ENCODE measurements around the gene CDH13.

CDH13 gene

DNA sequence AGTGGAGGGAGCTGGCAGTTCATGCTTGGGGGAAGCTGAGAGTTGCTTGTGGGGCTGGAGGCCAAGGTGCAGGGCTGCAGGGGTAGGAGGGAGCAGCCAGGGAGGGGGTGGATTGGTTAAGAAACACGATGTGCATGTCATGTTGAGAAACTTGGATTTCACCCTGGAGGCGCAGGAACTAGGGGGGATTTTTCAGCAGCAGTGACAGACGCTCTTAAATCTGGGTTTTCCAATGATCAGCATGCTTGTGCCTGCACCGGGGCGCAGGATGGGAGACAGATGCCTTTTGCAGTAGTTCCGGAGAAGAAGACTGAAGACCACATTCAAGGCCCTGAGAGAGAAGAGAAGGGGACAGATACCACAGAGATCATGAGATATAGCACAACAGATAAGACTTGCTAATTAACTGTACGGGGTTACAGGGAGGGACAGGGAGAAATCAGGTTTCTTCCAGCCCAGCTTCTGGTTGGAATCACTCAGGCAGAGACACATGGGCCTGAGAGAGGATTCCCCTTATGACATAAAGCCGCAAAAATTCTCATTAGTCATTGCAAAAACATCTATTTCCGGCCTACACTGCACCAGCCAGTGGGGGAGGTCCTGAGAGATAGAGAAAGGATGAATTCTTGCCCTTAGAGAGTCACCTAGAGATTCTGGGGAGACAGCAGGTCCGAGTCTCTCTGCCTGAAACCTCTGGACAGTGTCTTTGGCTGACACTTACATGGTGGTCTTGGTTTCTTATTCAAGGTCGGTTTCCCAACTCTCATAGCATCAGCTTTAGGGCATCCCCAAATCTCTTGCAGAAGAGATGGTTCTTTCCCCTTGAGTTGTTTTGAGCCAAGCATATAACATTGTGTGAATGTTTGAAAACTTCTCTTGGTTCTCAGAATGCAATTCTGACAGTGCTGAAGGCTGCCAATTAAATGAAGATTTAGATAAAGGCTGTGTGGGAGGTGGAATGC, 27.1 kb downstream of the CDH13 start:
- DNase-seq: peak; percentile 58

- DNase-seq: peak; percentile 76
These were observed 28.4 kb downstream of the CDH13 start for GRCh38 chr16:82655072-82655714.

GRCh38 chr16:82655720-82656490, 29.1 kb downstream of the CDH13 start:
- no peak for DNase-seq

GRCh38 chr16:82657239-82657638, 30.5 kb downstream of the CDH13 start:
- DNase-seq: no peak

DNA sequence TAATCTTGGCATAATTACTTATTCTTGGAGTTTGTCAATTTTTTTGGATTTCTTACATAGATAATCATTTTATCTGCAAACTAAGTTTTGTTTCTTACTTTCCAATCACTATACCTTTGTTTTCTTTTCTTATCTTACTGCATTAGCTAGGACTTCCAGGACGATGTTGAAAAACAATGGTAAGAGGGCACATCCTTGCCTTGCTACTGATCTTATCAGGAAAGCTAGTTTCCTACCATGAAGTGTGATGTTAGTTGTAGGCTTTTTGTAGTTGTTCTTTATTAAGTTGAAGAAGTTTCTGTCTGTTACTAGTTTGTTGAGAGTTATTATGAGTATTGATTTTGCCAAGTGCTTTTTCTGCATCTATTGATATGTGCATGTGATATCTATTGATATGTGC, 31.0 kb downstream of the CDH13 start:
- DNase-seq: no peak

GRCh38 chr16:82658796-82659195, 32.0 kb downstream of the CDH13 start:
- DNase-seq: no peak

- DNase-seq: peak; percentile 60
These were observed 33.4 kb downstream of the CDH13 start for GRCh38 chr16:82660075-82660645.

DNA sequence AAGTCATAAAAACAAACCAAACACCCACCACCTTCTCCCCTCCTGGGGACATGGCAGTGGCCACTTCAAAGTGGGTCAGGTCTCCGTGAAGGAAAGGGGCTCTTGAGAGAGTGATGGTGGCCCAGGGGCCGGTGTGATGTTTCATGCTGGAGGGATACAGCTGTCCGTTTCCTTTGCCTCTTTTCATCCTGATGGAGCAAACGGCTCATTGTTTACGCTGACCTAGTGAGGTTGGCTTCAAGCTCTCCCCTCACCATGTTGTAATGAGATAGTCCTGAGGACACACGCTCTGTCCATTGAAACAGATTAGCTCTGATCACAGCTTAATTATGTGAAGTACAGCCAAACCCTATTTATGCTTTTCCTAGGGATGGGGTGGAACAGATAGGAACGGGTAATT, 34.2 kb downstream of the CDH13 start:
- DNase-seq: no peak

DNA sequence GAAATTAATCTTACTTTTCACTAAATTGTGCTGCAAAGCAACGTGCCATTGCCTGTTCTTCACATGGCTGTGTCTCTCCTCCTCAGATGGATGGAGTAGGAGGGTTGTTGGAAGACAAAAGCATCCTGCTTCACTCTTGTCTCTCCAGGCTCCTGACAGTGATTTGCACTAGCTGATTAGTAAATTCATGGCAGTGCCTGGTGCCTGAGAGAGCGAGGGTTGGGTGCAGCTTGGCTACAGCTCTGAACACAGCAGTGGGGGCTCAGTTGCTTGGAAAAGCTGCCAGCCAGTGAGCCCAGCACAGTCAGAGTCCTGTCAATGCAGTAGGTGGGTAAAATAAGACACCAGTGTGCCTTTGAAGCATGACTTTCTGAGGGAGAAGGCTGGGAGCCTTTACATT, 37.4 kb downstream of the CDH13 start:
- DNase-seq: no peak

DNA sequence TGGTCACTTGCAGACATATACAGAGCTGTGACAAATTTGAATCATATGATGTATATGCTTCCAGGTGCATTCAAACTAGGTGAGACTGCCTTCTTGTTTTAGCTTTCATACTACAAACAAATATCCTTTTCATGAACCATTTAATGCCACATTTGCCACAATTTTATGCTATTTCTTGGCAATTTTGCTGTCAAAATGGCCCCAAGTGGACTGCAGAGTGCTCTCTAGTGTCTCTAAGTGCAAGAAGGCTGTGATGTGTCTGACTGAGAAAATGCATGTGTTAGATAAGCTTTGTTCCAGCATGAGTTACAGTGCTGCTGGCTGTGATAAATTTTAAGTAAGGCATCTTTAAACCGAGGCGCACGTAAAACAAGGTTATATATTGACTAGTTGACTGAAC, 38.3 kb downstream of the CDH13 start:
- no peak for DNase-seq

GRCh38 chr16:82667437-82667836, 40.7 kb downstream of the CDH13 start:
- no peak for DNase-seq

- DNase-seq: no peak
These were observed 41.3 kb downstream of the CDH13 start for GRCh38 chr16:82668094-82668493.

- DNase-seq: peak; percentile 42
These were observed 45.0 kb downstream of the CDH13 start for GRCh38 chr16:82671741-82672140.

DNA sequence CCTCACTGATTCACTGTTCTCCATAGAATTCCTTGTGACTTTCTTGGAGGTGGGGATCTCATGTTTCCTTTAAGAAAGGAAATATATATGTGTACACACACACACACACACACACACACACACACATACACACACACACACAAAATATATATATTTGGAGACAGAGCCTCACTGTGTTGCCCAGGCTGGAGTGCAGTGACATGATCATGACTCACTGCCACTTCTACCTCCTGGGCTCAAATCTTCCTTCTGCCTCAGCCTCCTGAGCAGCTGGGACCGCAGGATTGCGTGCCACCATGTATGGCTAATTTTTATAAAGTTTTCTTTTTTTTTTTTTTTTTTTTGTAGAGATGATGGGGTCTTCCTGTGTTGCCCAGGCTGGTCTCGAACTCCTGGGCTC, 45.9 kb downstream of the CDH13 start:
- no peak for DNase-seq

DNA sequence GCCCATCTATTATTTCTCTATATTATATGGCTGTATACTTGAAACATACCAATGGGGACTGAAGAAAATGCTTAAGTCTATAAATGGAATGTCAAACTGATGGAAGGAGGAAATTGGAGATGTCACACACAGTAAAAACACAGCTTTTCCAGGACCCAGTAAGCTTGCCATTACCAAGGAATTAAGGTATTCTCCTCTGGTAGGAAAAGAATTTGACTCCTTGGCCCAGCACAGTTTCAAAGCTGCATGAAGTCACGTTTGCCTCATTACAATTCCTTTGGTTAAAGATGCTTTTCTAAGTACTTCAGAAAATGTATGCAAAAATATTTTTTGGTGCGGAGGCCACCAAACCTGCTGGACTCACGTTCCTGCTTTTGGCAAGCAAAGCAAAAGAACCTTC, 48.5 kb downstream of the CDH13 start:
- DNase-seq: no peak

DNA sequence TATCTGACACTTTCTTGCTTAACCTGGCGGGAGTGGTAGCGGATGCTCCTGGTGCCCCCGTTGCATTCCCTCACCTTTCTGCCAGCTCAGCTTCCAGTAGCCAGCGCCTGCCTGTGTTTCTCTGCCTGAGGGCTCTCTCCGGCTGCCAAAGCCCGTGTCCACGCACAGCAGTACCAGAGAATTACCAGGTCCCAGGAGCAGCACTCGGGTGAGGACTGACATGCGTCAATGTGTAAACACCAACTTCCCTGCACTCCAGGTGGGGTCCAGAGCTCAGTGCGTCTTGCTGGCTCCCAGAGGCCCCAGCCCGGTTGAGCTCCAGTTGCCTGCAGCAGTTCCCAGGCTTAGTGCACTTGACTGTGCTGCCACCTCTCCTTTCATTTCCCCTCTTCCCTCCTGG, 54.8 kb downstream of the CDH13 start:
- no peak for DNase-seq

GRCh38 chr16:82682767-82683166, 56.0 kb downstream of the CDH13 start:
- DNase-seq: no peak

DNA sequence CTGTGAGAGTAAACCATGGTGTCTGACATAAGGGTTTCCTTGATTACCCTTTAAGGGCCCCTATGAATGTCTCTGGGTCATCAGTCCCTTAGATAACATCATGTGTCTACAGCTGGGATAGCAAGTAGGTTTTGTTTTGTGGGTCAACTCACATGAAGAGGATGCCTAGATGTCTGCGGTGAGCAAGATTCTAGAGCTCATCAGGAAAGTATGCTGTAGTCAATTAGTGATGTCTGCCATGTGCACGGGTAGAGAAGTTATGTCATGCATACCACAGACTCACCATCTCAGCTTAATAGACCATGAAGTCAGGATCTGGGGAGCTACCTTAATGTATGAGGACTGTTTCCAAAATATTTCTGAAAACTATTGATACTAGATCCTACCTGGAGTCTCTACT, 57.5 kb downstream of the CDH13 start:
- DNase-seq: no peak

GRCh38 chr16:82685526-82685925, 58.8 kb downstream of the CDH13 start:
- DNase-seq: no peak

DNA sequence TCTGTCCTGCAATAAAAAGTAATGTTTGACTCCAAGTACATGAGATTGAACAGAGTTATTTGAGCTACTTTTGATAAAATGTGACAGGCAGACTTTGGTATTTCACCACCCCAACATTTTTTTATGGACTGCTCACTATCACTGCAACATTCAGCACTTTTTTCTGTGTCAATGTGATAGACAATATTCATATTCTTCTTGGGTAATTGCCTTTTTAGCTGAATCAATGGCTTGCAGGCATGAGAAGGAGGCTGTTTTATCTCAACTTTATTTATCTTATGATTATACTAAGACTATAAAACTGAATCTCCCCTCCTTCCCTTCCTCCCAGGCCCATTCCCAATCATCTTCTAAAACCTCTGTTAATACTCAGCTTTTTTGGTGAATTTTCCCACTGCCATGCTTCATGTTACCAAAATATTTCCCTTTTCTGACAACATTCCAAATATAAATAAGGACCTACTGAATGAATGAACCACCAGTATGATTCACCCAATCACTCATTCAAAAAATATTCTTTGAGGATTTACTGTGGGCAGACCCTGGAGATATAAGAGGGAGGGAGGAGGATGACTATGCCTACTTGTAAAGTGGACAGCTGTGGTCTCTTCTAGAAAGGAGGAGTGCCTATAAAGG, 67.6 kb downstream of the CDH13 start:
- no peak for DNase-seq

DNA sequence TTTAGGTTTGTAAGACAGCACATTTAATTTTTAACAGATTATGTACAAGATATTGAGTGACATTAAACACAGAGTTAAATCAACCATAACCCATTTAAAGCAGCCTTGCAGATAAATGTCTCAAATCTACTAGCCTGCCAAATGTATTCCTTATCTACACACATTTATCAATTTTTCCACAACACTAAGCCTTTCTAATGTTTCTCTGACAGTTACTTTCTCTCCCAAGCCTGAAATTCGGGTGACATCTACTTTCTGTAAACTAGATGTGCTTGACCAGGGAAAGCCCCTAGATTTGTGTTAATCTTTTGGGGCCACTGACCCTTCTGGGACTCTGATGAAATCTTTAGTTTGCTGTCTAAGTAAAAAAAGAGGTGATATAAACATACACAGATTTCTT, 69.0 kb downstream of the CDH13 start:
- no peak for DNase-seq

DNA sequence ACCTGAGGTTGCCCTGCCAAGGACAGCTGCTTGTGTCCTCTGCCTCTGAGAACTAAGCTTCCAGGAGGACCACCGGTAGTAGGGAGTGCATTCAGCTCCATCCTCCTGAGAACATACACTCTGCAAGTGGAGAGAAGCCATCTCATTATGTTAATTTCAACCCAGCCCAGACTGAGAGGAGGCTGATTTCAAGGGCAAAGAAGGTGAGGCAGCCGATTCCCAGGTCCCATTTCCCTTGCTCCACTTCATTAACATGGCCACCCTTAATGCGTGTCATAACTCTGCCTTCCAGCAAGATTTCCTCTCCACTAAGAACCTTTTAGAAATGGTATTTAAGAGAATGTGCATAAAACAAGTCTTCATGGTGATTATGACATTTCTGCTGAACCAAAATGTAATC, 72.5 kb downstream of the CDH13 start:
- no peak for DNase-seq
